ENCODE results near the gene LIPE.
"Not testable (repeated sequence)": the region's sequence is repeated elsewhere in the genome, so short reads cannot be mapped to it uniquely, and the experiment has no call there.

Gene LIPE

GRCh38 chr19:42427313-42427712, at the start of gene LIPE:
TSS of gene LIPE (minus strand) at chr19:42427388. CDS start at chr19:42427149, 239 bp downstream.
- DNase-seq (ENCODE audit: low read depth) = no peak

- no peak for DNase-seq (ENCODE audit: low read depth)
Measured at GRCh38 chr19:42475366-42475765, 48.2 kb upstream of the LIPE start.

- no peak for DNase-seq (ENCODE audit: low read depth)
Measured at GRCh38 chr19:42474743-42475142, 47.6 kb upstream of the LIPE start.

GRCh38 chr19:42473686-42474085, 46.5 kb upstream of the LIPE start:
- DNase-seq (ENCODE audit: low read depth) = no peak

GRCh38 chr19:42472402-42473147, 45.4 kb upstream of the LIPE start:
- DNase-seq (ENCODE audit: low read depth) = no peak

GRCh38 chr19:42471554-42472249, 44.5 kb upstream of the LIPE start:
- DNase-seq (ENCODE audit: low read depth) = no peak

- peak; percentile 9 for DNase-seq (ENCODE audit: low read depth)
Measured at GRCh38 chr19:42469311-42470235, 42.4 kb upstream of the LIPE start.

- no peak for DNase-seq (ENCODE audit: low read depth)
Measured at GRCh38 chr19:42468273-42468796, 41.1 kb upstream of the LIPE start.

GRCh38 chr19:42467183-42467760, 40.1 kb upstream of the LIPE start:
- DNase-seq (ENCODE audit: low read depth) = no peak

GRCh38 chr19:42466521-42467182, 39.5 kb upstream of the LIPE start:
- no peak for DNase-seq (ENCODE audit: low read depth)

- no peak for DNase-seq (ENCODE audit: low read depth)
Measured at GRCh38 chr19:42465827-42466280, 38.7 kb upstream of the LIPE start.

GRCh38 chr19:42461700-42462324, 34.6 kb upstream of the LIPE start:
- DNase-seq (ENCODE audit: low read depth) = no peak

- DNase-seq (ENCODE audit: low read depth) = not testable (repeated sequence)
Measured at GRCh38 chr19:42461231-42461630, 34.0 kb upstream of the LIPE start.

- DNase-seq (ENCODE audit: low read depth) = no peak
Measured at GRCh38 chr19:42459926-42460325, 32.7 kb upstream of the LIPE start.

- no peak for DNase-seq (ENCODE audit: low read depth)
Measured at GRCh38 chr19:42455621-42456081, 28.5 kb upstream of the LIPE start.

GRCh38 chr19:42455086-42455485, 27.9 kb upstream of the LIPE start:
- no peak for DNase-seq (ENCODE audit: low read depth)

GRCh38 chr19:42452590-42452989, 25.4 kb upstream of the LIPE start:
- DNase-seq (ENCODE audit: low read depth) = no peak

- peak; percentile 63 for DNase-seq (ENCODE audit: low read depth)
Measured at GRCh38 chr19:42450314-42450934, 23.2 kb upstream of the LIPE start.

- DNase-seq (ENCODE audit: low read depth) = not testable (repeated sequence)
Measured at GRCh38 chr19:42448306-42448705, 21.1 kb upstream of the LIPE start.

- no peak for DNase-seq (ENCODE audit: low read depth)
Measured at GRCh38 chr19:42445948-42446347, 18.8 kb upstream of the LIPE start.
